Stimulated activated naive B cell treated with anti-CD40 and anti-IgM and Interleukin-4, amounts not matched to agents 10 μg/mL and 1 μg/mL and 100 μg/mL, for 72 hours (primary cell): ENCODE data around the gene NXF1.
"Not testable (repeated sequence)": the region's sequence is repeated elsewhere in the genome, so short reads cannot be mapped to it uniquely, and the experiment has no call there.

Experiments
- ATAC-seq, 2 donors: fragments of 150-1000 bp; cut with Tn5 transposase; replicated peaks; 2 replicates each; pipeline ENCODE4 v1.10.0; 2021; ENCODE audit warnings: moderate library complexity in 1 of 2
- DNase-seq: peaks from one replicate; pipeline ENCODE4 v3.0.0; 2021
- H3K27ac Mint-ChIP-seq: one replicate; pipeline ENCODE4 v1.8.0; 2022; ENCODE audit warnings: mild to moderate bottlenecking, mixed read lengths
- H3K27me3 Mint-ChIP-seq, 2 donors: one replicate each; pipeline ENCODE4 v1.8.0; 2022; ENCODE audit warnings: mixed read lengths in 2 of 2
- H3K36me3 Mint-ChIP-seq, 2 donors: one replicate each; pipeline ENCODE4 v1.8.0; 2022; ENCODE audit warnings: mixed read lengths in 2 of 2, mild to moderate bottlenecking in 1 of 2
- H3K4me1 Mint-ChIP-seq, 2 donors: one replicate each; pipeline ENCODE4 v1.8.0; 2022; ENCODE audit warnings: mixed read lengths in 2 of 2, mild to moderate bottlenecking in 1 of 2
- H3K4me3 Mint-ChIP-seq, 2 donors: one replicate each; pipeline ENCODE4 v1.8.0; 2022; ENCODE audit warnings: mild to moderate bottlenecking in 2 of 2, mixed read lengths in 2 of 2, moderate library complexity in 1 of 2
- H3K9me3 Mint-ChIP-seq, 2 donors: one replicate each; pipeline ENCODE4 v1.8.0; 2022; ENCODE audit warnings: mixed read lengths in 2 of 2, mild to moderate bottlenecking in 1 of 2

The NXF1 gene

DNA sequence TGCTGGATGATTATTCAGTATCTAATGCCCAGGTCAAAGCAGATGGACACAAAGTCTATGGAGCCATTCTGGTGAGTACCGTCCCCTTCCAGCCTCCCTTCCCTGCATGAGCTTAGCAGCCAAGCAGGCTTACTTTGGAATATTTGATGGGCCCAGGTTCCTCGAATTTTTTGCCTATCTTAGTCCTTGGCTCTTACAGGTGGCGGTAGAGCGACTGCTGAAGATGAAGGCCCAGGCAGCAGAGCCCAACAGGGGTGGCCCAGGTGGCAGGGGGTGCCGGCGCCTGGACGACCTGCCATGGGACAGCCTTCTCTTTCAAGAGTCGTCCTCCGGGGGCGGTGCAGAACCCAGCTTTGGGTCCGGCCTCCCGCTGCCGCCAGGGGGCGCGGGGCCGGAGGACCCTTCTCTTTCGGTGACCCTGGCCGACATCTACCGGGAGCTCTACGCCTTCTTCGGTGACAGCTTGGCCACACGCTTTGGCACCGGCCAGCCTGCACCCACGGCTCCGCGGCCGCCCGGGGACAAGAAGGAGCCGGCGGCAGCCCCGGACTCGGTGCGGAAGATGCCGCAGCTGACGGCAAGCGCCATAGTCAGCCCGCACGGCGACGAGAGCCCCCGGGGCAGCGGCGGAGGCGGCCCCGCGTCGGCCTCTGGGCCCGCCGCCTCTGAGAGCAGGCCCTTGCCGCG lies 18.8 kb downstream of the NXF1 start:
- Mint-ChIP-seq H3K4me1 (peaks cover 24 to 40% of the 10 kb centered on the region in 2 donors), H3K27ac (peak overlapping the region; percentile 97), H3K36me3 (peaks cover 43 to 52% of the 10 kb centered on the region in 2 donors), H3K27me3 (no peaks in the 10 kb centered on the region), H3K4me3 (peak overlapping the region; percentile 88 to 97), H3K9me3 (no peaks in the 10 kb centered on the region)
- DNase-seq = peak; percentile 87
- peak; percentile 82 for ATAC-seq

DNA sequence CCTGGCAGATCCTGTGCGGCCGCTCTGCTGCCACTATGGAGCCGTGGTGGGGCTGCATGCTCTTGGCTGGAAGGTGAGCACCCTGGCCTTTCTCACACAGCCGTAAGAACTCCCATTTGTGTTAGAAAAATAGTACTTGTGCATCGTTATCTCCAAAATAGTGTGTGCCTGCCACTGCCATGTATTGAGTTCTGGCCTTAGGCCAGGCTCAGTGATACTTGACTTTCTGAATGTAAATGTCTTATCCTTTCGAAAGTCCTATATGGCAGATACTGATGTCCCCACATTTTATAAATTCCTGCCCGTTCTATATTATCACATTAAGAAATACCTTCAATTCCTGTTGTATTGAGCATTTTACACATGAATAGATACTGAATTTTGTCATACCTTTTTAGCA lies 22.5 kb downstream of the NXF1 start:
- Mint-ChIP-seq H3K36me3 (peaks cover 39 to 44% of the 10 kb centered on the region in 2 donors), H3K9me3 (no peaks in the 10 kb centered on the region)

DNA sequence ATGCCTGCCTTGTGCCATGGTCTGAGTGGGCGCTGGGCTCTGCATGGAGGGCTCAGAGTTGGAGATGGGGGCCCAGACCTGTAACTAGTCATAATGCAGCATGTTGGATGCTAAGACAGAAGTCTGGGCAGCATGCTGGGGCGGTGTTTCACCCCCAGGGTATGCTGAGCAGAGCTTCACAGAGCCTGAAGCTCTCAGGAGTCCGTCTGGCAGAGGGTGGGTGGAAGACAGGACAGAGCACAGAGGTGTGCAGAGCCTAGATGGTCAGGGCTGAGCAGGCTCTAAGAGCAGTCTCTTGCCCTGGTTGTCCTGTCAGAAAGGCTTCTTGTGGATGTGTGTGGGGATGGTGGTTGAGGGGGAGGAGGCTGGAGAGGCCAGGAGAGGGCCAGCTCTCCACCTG lies 26.8 kb downstream of the NXF1 start:
- Mint-ChIP-seq H3K27ac (peak overlapping the region; percentile 71), H3K9me3 (no peaks in the 10 kb centered on the region), H3K4me3 (no peak overlapping the region), H3K36me3 (peaks cover 39 to 60% of the 10 kb centered on the region in 2 donors), H3K4me1 (peaks cover 10 to 22% of the 10 kb centered on the region in 2 donors), H3K27me3 (no peaks in the 10 kb centered on the region)
- DNase-seq (no peak), ATAC-seq (no peak)

More for the DNA sequence above, 22.5 kb downstream of the NXF1 start:
- H3K27me3 Mint-ChIP-seq = no peaks in the 10 kb centered on the region
- no peak for DNase-seq
- H3K4me1 Mint-ChIP-seq = peaks cover 4 to 14% of the 10 kb centered on the region in 2 donors
- H3K4me3 Mint-ChIP-seq = no peak overlapping the region
- no peak overlapping the region for H3K27ac Mint-ChIP-seq
- no peak for ATAC-seq

DNA sequence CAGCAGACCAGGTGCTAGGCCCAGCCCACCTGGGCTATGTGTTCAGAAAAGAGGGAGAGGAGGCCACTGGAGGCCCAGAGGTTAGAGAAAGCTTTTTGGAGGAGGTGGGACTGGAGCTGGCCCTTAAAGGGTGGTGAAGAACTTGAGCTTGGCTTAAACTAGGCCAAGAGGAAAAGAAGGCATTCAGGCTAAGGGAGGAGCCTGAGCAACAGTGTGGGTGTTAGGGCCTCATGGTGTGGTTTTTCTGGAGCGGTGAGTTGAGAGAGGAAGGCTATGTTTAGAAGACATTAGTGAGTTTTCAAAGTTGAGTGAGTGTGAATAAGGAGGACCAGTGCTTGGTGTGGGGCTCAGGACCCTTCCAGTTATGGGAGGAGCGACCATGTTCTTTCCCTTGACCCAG lies 27.9 kb downstream of the NXF1 start:
- no peak for DNase-seq
- Mint-ChIP-seq H3K4me1 (peaks cover 11 to 24% of the 10 kb centered on the region in 2 donors), H3K27me3 (no peaks in the 10 kb centered on the region), H3K36me3 (peaks cover 31 to 52% of the 10 kb centered on the region in 2 donors), H3K4me3 (peak overlapping the region; percentile 2 to 23), H3K27ac (peak overlapping the region; percentile 38), H3K9me3 (no peaks in the 10 kb centered on the region)
- ATAC-seq = peak; percentile 31 to 41

DNA sequence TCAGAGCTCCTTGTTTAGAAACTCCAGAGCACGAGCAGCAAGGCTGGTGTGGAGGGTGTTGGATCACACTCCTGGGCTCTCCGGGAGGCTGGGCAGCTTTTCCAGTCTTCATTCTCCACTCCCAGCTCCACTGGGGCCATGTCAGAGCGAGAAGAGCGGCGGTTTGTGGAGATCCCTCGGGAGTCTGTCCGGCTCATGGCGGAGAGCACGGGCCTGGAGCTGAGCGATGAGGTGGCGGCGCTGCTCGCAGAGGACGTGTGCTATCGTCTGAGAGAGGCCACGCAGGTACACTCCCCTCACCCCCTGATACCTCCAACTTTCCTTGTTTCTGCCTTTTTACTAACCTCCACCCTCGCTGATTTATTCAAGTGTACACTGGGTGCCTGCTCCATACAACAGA lies 29.6 kb downstream of the NXF1 start:
- no peak for ATAC-seq
- no peaks in the 10 kb centered on the region for H3K9me3 Mint-ChIP-seq
- no peak overlapping the region for H3K4me3 Mint-ChIP-seq
- H3K36me3 Mint-ChIP-seq = peaks cover 30 to 45% of the 10 kb centered on the region in 2 donors
- peaks cover 19 to 41% of the 10 kb centered on the region in 2 donors for H3K4me1 Mint-ChIP-seq
- H3K27ac Mint-ChIP-seq = peak overlapping the region; percentile 31
- DNase-seq = no peak
- H3K27me3 Mint-ChIP-seq = no peaks in the 10 kb centered on the region

GRCh38 chr11:62774407-62774806 lies 30.8 kb downstream of the NXF1 start:
- no peak for DNase-seq
- no peaks in the 10 kb centered on the region for H3K9me3 Mint-ChIP-seq
- H3K27ac Mint-ChIP-seq = no peak overlapping the region
- no peaks in the 10 kb centered on the region for H3K27me3 Mint-ChIP-seq
- H3K4me3 Mint-ChIP-seq = no peak overlapping the region
- H3K4me1 Mint-ChIP-seq = peaks cover 27 to 53% of the 10 kb centered on the region in 2 donors
- peaks cover 26 to 42% of the 10 kb centered on the region in 2 donors for H3K36me3 Mint-ChIP-seq
- no peak for ATAC-seq

DNA sequence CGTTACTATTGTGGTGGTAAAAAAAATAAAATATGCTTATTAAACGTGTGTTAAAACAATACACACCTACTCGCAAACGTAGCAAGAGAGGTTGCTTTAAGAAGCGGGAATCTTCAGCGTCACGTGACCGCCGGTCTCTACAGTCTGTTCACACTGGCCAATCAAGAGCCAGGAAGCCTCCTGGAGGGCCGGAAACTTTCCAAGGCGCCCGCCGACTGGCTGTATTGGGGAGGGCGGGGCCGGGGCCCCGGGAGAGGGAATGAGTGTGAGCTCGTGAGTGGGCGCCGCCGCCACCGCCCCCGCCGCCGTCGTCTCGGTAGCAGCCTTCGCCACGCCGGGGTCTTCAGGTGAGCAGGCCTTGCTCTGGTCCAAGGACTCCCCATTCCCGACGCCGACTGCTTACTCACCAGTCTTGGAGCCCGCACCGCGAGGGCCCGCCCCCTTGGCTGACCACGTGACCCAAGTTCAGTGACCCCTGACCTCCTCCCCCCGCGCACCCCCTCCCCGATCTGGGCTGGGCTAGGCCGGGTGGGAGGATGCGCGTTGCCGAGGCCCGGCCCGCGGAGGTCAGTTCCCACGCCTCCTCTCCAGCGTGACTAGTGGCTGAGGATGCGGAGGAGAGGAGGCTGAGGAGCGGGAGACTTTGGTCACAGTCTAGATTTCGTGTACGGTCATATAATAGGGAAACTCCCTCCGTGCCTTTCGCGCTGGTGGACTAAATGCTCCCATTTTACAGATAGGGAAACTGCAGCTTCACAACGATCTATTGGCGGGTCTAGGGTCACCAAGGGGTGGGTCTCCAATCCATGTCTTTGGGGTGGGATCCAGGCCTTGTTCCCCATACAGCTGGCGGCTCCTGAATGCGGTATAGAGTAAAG lies 33.9 kb downstream of the NXF1 start, which contains the start of gene TAF6L:
Gene TAF6L, plus strand, starts transcription at position 253 of the 878 bp plus-strand sequence. CDS start 4,388 bp downstream, outside the sequence.
- peak; percentile 89 for DNase-seq
- Mint-ChIP-seq H3K9me3 (no peaks in the 10 kb centered on the region), H3K4me1 (peaks cover 23 to 40% of the 10 kb centered on the region in 2 donors), H3K36me3 (peaks cover 13 to 27% of the 10 kb centered on the region in 2 donors), H3K4me3 (peak within 1 kb of the TSS; percentile 96 to 97), H3K27me3 (no peaks in the 10 kb centered on the region), H3K27ac (peak within 1 kb of the TSS; percentile 99)
- peak; percentile 84 to 88 for ATAC-seq

GRCh38 chr11:62770778-62771143 lies 34.5 kb downstream of the NXF1 start:
- Mint-ChIP-seq H3K27me3 (no peaks in the 10 kb centered on the region), H3K4me1 (peaks cover 23 to 40% of the 10 kb centered on the region in 2 donors), H3K4me3 (peak overlapping the region; percentile 96 to 97), H3K9me3 (no peaks in the 10 kb centered on the region), H3K36me3 (peaks cover 10 to 26% of the 10 kb centered on the region in 2 donors), H3K27ac (peak overlapping the region; percentile 99)
- DNase-seq (no peak), ATAC-seq (peak; percentile 33 to 39)

DNA sequence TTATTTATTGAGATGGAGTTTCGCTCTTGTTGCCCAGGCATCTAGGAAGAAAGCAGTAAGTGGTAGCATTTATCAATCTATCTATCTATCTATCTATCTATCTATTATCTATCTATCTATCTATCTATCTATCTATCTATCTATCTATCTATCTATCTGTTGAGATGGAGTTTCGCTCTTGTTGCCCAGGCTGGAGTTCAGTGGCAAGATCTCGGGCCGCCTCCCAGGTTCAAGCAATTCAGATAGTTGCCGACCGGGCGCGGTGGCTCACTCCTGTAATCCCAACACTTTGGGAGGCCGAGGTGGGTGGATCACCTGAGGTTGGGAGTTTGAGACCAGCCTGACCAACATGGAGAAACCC lies 44.4 kb downstream of the NXF1 start:
- Mint-ChIP-seq H3K4me3 (peak overlapping the region; percentile 94 to 96), H3K27ac (peak overlapping the region; percentile 92), H3K4me1 (peaks cover 11 to 13% of the 10 kb centered on the region in 2 donors), H3K36me3 (peaks cover 3 to 16% of the 10 kb centered on the region in 2 donors)
- not testable (repeated sequence) for ATAC-seq, H3K9me3 Mint-ChIP-seq, DNase-seq, H3K27me3 Mint-ChIP-seq

GRCh38 chr11:62757846-62758788 lies 47.1 kb downstream of the NXF1 start:
- ATAC-seq = no peak
- Mint-ChIP-seq H3K27ac (no peak overlapping the region), H3K4me1 (peaks cover 13 to 26% of the 10 kb centered on the region in 2 donors), H3K27me3 (no peaks in the 10 kb centered on the region), H3K36me3 (peaks cover 3 to 14% of the 10 kb centered on the region in 2 donors), H3K9me3 (no peaks in the 10 kb centered on the region), H3K4me3 (no peak overlapping the region)
- no peak for DNase-seq

GRCh38 chr11:62755086-62755615 lies 50.1 kb downstream of the NXF1 start:
- ATAC-seq = no peak
- Mint-ChIP-seq H3K4me1 (peaks cover 10 to 19% of the 10 kb centered on the region in 2 donors), H3K9me3 (no peaks in the 10 kb centered on the region), H3K36me3 (peaks cover 4 to 14% of the 10 kb centered on the region in 2 donors), H3K27me3 (no peaks in the 10 kb centered on the region), H3K4me3 (peak overlapping the region; percentile 51 to 98), H3K27ac (no peak overlapping the region)
- no peak for DNase-seq

- peak; percentile 98 for DNase-seq
- peak; percentile 96 to 98 for ATAC-seq
- peaks cover 7 to 16% of the 10 kb centered on the region in 2 donors for H3K36me3 Mint-ChIP-seq
- H3K9me3 Mint-ChIP-seq = no peaks in the 10 kb centered on the region
- peaks cover 12 to 27% of the 10 kb centered on the region in 2 donors for H3K4me1 Mint-ChIP-seq
- H3K27me3 Mint-ChIP-seq = no peaks in the 10 kb centered on the region
- peak within 1 kb of the TSS; percentile 98 for H3K4me3 Mint-ChIP-seq
- H3K27ac Mint-ChIP-seq = peak within 1 kb of the TSS; percentile 99
These were observed 51.3 kb downstream of the NXF1 start, which contains the start of gene ZBTB3 for GRCh38 chr11:62753736-62754603. Gene ZBTB3 (minus strand): TSS chr11:62754160. CDS start chr11:62753664, 496 bp downstream.
